ENCODE data around the gene SLC31A1.

DNA sequence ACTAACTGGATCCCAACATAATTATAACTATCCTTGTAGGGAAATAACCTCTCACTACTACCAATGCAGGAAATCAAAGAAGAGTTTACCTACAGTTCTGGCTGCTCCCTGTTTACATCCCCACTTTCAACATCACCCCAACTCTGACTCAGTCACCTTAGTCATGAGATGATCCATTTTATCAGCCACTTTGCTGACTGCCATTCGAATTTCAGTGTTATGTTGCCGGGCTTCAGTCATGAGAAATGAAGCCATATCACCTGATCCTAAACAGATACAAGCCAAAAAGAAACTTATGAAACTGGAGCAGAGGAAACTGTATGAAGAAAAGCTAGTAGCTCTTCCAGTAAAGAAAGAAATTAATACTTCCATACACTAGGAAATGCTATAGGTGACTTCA is 36.8 kb upstream of the SLC31A1 start:
- TF ChIP-seq, protein P1, sequence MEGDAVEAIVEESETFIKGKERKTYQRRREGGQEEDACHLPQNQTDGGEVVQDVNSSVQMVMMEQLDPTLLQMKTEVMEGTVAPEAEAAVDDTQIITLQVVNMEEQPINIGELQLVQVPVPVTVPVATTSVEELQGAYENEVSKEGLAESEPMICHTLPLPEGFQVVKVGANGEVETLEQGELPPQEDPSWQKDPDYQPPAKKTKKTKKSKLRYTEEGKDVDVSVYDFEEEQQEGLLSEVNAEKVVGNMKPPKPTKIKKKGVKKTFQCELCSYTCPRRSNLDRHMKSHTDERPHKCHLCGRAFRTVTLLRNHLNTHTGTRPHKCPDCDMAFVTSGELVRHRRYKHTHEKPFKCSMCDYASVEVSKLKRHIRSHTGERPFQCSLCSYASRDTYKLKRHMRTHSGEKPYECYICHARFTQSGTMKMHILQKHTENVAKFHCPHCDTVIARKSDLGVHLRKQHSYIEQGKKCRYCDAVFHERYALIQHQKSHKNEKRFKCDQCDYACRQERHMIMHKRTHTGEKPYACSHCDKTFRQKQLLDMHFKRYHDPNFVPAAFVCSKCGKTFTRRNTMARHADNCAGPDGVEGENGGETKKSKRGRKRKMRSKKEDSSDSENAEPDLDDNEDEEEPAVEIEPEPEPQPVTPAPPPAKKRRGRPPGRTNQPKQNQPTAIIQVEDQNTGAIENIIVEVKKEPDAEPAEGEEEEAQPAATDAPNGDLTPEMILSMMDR (IDR thresholded peaks at IDR 0.05; ENCODE audit: insufficient read depth, low read length): no peak
- TF ChIP-seq GABPA (IDR thresholded peaks at IDR 0.05; ENCODE audit: low read depth): no peak
